ENCODE data around the gene NTRK2.

DNA sequence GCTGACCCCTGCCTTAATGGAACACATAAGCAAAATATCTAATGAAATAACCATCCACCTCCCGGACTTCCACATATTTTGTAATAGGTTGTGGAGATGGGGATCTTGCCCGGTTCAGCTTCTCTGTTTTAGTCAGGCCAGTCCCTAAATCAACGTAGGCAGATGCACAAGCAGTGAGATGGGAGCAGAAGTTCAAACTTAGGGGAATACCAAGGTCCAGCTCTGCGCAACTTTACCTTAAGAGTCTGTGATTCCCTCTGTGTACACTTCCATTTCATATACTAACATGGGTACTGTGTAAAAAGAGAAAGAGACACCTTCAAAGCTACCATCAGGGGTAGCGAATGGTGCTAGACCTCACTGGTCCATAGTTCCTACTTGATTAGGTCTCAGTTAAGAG, 110.9 kb downstream of the NTRK2 start:
- TF ChIP-seq, protein P1, sequence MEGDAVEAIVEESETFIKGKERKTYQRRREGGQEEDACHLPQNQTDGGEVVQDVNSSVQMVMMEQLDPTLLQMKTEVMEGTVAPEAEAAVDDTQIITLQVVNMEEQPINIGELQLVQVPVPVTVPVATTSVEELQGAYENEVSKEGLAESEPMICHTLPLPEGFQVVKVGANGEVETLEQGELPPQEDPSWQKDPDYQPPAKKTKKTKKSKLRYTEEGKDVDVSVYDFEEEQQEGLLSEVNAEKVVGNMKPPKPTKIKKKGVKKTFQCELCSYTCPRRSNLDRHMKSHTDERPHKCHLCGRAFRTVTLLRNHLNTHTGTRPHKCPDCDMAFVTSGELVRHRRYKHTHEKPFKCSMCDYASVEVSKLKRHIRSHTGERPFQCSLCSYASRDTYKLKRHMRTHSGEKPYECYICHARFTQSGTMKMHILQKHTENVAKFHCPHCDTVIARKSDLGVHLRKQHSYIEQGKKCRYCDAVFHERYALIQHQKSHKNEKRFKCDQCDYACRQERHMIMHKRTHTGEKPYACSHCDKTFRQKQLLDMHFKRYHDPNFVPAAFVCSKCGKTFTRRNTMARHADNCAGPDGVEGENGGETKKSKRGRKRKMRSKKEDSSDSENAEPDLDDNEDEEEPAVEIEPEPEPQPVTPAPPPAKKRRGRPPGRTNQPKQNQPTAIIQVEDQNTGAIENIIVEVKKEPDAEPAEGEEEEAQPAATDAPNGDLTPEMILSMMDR (conservative IDR thresholded peaks at IDR 0.05; ENCODE audit: low read depth in 2 of 2), result no peak
- TF ChIP-seq JUNB (IDR thresholded peaks at IDR 0.05; ENCODE audit: unreplicated experiment) (no peak), EZH2 (IDR thresholded peaks at IDR 0.05; ENCODE audit: low read depth, unreplicated experiment) (no peak), POLR2AphosphoS5 (IDR thresholded peaks at IDR 0.05; ENCODE audit: low read depth) (no peak), ZNF331 (CRISPR knock-in tag; IDR thresholded peaks at IDR 0.05; ENCODE audit: low read depth) (no peak), REST (IDR thresholded peaks at IDR 0.05; ENCODE audit: unreplicated experiment) (no peak), ETS1 (IDR thresholded peaks at IDR 0.05) (no peak), EZH2phosphoT487 (IDR thresholded peaks at IDR 0.05; ENCODE audit: unreplicated experiment) (no peak), ZNF114 (CRISPR knock-in tag; IDR thresholded peaks at IDR 0.05) (no peak)

Data from GM23338 (cell line).